ENCODE measurements around the gene TMC8. TPM values are rescaled to one million over a fixed set of nuclear protein-coding genes. Genes with fewer than 3 reads are reported as not detected.

Gene TMC8
- total RNA-seq, 1 donor from 2014 or later, result 0.34 TPM

DNA sequence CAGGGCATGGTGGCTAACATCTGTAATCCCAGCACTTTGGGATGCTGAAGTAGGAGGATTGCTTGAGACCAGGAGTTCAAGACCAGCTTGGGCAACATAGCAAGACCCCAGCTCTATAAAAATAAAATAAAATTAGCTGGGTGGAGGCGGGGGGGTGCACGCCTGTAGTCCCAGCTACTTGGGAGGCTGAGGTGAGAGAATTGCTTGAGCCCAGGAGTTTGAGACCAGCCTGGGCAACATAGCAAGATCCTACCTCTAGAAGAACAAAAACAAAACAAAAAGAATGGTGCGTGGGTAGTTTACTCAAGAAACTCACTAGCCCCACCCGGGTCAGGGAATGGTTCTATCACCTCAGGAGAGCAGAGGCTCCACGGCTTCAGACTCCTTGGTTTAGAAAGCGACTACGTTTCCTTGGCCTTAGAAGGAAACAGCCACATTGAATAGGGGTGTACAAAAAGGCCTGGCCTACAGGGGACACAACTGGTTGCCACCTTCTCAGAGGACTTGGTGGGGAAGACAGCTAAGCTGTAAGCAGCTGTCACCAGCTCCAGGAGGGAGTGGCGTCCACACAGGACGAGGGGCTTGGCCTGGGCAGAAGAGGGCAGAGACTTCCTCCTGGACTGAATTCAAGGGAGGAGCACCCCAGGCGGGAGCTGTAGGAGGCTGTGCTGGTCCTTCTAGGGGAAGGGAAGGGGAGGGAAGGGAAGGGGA is 55.6 kb downstream of the TMC8 start:
- peak; percentile 24 for DNase-seq

DNA sequence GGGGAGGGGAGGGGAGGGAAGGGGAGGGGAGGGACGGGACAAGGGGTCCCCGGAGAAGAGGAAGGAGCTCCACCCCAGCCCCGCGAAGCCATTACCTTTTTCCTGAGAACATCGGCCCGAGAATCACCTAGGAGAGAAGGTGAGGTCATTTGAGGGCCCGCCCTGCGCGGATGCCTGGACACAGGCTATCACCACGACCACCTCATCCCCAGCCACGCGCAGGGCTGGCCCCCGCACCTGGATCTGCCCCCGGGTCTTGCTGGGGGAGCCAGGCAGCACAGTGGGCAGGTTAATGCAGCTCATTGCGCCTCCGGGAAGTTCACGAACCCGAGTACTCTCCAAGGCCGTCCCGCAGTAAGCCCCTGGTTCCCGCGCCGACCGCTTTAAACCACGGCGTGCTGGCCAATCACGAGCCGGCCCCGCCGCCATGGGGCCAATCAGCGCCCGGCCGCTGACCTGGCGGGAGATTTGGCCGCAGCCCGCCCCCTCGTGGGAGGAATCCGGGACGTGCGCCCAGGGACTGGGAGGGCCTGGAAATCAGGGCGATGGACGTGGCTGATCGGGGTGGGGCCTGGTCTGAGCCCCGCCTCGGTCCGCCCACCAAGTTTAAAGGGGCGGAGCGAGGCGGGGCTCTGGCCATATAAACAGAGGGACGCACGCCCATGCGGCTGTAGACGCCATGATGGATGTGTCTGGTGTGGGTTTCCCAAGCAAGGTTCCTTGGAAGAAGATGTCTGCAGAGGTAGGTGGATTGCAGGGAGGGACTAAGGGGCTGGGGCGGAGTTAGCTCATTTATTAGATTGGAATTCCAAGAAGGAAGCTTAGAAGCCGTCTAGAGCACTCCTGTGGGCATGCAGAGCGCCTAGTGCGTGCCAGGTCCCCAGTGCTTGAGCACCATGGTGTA is 56.4 kb downstream of the TMC8 start, which contains the start of the genes AFMID and TK1:
TSS of gene AFMID (plus strand) at position 671 of the 904 bp plus-strand sequence. CDS start at position 680, 9 bp downstream.
TSS of gene TK1 (minus strand) at position 361 of the 904 bp plus-strand sequence. CDS start at position 303, 58 bp downstream.
- peak; percentile 98 for DNase-seq

Other genes starting within 250 kb of the TMC8 start
- gene TNRC6C, start 172.1 kb upstream of the TMC8 start, total RNA-seq, result 8.2 and 13.1 TPM in 2 replicates
- 69.6 and 70.2 TPM in 2 replicates for gene TMC6, start 2.0 kb upstream of the TMC8 start, total RNA-seq
- not detected in 2 replicates for gene C17orf99, start 15.6 kb downstream of the TMC8 start, total RNA-seq
- 48.0 and 54.0 TPM in 2 replicates for gene SYNGR2, start 37.8 kb downstream of the TMC8 start, total RNA-seq
- gene TK1, start 56.3 kb downstream of the TMC8 start, total RNA-seq, result 98.7 and 170 TPM in 2 replicates
- gene AFMID, start 56.6 kb downstream of the TMC8 start, total RNA-seq, result 54.9 and 95.6 TPM in 2 replicates
- gene BIRC5, start 83.5 kb downstream of the TMC8 start, total RNA-seq, result 23.5 and 91.0 TPM in 2 replicates
- gene TMEM235, start 100.9 kb downstream of the TMC8 start, total RNA-seq, result 0.51 and 0.84 TPM in 2 replicates
- 46.4 and 130 TPM in 2 replicates for gene SOCS3, start 229.3 kb downstream of the TMC8 start, total RNA-seq
- gene PGS1, start 247.9 kb downstream of the TMC8 start, total RNA-seq, result 38.1 and 66.9 TPM in 2 replicates